Activated T-helper 1 cell treated with anti-CD3 and anti-CD28 coated beads, Interleukin-2, amount 50 U/mL, for 16 hours (primary cell): ENCODE measurements around the gene TMEM18.

Experiments
- DNase-seq, 2 donors: peaks; one replicate each; pipeline ENCODE4 v3.0.0-alpha.2; 2020; ENCODE audit warnings: low read depth in 1 of 2, low spot score in 1 of 2

TMEM18 gene

DNA sequence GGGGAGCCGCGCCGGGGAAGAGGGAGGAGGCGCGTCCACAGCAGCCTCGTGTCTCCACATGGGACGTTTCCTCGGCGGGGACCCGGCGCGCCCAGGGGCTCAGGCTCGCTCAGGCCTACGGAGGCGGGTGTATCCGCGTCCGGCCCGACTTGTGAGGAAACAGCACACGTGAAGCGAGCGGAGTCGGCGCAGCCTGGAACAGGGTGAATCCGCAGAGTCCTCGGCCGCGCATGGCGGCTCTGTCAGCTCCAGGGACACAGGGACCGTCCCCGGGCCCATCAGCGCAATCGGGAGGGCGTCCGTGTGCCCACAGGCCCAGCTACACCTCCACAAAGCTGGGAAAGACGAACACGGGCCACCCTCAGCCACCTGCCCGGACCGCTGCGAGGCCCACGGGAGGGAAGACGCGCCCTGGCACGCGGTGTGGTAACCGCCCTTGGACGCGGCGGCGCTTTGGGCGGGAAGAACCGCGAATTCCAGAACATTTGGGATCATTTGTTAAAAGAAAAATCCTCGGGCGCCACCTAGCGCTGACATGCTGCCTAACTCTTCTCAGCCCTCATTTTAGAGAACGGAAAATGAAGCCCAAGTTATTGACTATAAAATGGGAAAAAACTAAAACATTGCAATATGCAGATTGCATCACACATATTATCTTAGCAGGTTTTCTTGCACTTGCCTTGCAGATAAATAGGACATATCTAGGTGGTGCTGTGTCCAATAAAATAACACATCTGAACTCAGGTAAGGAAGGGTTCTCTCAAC is 40.4 kb downstream of the TMEM18 start:
- peak in 1 of 2 donors; percentile 33 for DNase-seq

DNA sequence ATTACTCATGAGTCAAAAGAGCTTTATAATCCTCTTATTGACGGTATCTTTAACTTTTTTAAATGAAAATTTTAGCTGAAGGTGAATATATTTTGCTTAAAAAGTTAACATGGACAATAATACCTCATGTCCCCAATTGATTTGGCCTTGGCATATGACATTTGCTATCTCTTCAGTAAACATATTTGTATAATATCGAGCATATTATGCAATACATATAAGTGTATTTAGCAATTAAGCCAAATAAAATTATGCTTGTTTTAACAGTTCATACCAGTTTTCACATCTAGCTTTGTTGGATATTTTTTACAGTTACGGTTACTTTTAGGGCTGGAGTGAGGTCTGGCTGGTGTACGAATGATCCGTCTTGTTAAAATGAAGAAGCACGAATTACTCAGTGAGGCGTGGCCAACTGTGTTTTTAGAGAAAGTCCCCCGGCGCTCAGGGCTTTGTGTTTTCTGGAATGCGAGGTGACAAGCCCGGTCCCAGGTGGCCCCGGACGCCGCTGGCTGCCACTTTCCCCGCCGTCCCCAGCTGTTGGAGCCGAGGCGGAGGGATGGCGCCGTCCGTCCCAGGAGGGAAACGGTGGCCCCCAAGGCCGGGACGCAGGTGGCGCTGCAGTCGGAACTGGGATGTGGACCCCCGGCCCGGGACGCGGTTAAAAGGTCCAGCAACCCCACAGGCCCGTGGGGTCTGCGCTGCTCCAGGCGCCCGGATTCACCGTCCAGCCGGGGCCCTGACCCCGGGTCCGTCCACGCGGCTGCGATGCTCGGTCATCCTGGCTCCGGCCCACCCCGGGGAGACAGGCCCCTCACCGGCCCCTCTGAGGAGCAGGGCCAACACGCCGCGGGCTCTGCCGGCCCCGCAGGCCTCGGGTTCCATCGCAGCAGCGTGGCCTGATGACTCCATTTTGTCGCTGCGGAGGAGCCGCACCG is 41.3 kb downstream of the TMEM18 start:
- no peak for DNase-seq

DNA sequence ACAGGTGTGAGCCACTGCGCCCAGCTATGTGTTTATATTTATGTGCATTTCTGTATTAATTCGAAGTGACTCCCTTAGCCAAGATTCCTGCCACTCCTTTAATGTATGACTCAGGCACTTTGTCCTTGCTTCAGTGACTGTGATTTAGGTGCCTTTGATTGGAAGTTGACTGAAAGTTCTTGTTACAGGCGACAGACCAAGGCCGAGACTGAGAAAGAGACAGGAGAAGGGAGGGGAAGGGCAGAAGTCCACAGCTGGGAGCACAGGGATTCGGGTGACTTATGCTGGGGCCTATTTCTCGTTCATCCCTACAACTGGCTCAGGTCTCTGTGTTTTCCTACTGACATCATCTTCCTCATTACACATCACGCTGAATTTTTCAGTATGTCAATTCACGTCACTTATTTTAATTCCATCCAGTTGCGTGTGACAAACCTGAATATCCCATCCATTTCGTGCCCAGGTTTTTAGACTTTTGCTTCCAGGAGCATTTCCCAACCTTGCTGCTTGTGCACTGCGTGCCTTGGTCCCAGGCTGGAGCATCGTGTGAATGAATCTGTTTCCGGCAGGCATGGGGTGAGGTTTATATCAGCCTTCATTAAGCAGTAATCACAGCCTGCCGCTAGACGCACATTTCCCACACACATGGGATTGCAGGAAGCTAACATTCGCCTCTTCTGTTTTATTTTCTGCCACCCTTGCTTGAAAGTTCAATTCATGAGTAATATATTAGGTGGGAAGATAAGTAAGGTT is 42.4 kb downstream of the TMEM18 start:
- DNase-seq: no peak

DNA sequence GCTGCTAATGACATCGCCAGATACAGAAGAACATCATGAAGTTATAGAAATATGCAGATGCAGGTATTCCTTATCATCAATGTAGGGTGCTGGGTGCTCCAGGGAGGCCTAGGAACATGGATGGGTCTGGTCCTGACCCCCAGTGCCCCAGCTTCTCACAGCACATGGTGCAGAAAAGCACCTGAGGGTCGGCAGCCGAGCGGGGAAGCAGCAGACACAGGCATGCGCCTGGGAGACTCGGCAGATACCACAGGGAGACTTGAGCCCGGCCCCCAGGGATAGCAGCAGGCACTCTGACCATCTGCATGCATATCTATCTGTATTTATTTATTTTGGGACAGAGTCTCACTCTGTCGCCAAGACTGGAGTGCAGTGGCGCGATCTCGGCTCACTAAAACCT is 43.2 kb downstream of the TMEM18 start:
- DNase-seq: no peak

DNA sequence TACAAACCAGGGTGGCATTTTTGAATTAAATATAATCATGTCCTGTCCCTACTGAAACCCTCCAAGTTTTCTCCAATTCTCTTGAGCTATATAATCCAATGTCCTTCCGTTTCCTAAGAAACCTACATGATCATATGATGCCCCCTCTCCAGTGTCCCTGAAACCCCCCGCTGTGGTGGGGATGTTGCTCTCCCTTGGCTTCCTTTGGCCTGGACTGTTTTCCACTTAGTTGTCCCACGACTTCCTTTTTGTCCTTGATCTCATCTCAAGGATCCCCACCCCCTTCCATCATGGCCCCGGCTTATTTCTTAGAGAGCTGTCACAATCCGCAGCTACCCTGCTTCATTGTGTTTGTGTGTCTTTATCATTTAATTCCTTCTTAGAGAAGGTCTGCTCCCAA is 43.8 kb downstream of the TMEM18 start:
- no peak for DNase-seq

DNA sequence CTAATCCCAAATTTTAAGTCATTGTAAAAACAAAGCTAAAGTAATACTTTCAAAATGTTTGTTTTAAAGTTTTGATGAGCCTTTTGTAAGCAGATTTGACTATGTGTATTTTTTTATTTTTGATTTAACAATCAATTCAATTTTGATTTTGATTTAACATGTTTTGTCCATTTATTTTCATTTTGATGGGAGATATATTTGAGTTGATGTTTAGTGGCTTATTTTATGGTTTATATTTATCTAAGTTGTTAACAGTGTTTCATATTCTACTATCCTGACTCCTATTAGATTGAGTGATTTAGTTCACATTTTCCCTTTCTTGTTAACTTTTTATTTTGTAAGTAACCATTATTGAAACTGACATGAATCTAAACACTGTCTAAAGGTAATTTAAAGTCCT is 44.7 kb downstream of the TMEM18 start:
- DNase-seq: no peak

DNA sequence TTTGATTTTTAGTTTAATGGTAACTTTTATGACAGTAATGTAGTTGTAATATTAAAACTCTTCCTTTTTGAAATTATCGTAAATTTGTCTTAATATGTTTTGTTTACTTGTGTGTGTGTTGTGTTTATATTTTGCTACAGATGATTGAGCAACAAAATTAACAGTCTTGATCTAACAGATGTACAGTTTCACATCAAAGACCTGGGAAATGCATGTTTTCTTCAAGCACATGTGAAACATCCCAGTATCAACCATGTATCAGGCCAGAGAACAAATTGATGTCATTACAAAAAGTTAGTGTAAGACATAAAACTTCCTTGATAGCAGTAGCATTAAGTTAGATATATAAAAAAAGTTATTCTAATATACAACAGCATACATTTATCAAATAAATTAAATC is 45.5 kb downstream of the TMEM18 start:
- no peak for DNase-seq

DNA sequence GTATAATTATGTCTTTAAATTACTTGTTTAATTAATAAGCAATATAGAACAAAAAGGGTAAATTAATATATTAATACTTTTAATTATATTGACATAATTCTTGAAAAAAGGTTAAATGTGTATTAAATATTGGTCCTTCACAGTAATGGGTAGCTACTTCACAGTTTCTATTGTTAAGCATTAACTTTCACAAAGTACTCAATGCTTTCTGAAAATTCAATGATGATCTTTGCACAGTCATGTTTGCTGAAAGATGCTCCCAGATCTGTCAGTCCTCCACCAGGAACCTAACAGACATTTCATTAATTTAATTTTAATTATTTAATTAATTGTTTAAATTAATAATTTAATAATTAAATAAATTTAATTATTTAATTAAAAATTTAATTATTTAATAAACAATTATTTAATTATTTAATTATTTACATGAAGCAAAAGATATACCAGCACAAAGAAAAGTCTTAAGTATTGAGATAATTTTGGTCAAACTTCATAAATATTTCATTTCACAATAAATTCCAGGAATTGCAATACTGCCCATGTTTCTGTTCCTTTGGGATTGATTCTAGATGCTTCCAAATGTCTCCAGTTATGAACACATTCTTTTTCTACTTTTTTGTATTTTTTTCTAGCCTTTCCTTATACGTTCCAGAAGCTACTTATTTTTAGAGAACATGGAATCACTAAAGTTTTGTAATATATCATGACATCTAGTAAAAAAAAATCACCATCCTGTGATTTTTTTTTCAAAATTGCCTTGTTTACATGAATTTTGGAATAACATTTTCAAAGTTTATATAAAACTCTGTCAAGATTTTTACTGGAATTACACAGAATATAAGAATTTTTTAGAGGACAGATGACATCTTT is 46.5 kb downstream of the TMEM18 start:
- no peak for DNase-seq

DNA sequence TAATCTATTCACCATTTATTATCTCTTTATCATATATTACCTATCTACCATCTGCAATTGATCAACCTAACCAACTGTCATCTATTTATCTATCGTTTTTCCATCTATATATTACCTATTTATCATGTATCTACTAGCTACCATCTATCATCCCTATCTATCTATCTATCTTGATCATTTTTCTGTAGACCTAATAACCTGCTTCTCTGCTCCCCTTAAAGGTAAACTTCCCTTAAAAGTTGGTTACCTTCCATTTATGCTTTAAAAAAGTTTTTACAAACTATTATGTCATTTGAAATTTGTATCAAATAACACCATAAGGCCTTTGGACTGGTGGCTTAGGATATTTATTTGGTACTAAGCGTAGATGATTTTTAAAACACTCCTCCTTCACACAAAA is 47.2 kb downstream of the TMEM18 start:
- DNase-seq: no peak

DNA sequence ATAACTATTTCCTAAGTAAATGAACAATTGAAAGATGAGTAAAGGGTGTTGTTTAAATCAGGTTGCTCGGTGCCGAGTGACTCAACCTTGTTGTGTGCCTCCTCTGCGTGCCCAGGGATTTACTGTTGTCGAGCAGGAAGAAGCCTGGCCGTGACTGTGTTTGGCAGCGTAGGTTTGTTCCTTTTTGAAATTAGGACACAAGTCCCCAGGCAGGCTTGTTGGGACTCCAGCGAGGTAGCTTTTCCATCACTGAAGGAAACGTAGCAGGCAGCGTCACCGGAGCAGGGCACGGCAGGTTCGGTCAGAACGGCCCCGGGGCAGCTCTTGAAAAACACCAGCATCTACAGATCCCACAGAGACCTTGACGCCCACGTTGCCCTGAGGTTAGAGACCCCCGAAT is 48.6 kb downstream of the TMEM18 start:
- no peak for DNase-seq

DNA sequence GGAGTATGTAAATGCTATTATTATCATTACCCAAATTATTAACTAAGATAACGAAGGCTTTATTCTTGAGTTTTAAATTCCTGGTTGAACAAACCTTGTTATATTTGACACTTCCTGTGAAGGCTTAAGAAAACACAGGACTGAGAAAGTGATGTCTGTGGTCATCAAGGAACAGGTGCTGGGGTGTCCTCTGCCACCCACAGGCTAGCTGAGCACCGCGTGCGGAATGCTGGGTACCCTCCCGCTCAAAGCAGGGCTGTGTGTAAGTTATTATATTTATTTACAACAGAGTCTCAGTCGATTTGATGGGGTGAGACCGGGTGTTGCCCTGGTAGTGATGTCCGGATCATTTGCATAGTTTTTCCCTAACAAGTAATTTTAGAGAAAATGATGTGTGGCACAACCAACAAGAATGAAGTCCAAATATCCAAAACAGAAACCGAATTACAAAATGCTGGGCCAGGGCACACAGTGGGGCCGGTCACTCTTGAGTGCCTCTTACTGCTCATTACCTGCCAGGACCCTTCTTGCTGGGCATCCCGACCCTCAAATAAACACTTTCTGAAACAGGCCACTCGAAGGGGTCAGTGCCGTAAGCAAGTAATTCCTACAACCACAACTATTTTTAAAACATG is 49.2 kb downstream of the TMEM18 start:
- no peak for DNase-seq

DNA sequence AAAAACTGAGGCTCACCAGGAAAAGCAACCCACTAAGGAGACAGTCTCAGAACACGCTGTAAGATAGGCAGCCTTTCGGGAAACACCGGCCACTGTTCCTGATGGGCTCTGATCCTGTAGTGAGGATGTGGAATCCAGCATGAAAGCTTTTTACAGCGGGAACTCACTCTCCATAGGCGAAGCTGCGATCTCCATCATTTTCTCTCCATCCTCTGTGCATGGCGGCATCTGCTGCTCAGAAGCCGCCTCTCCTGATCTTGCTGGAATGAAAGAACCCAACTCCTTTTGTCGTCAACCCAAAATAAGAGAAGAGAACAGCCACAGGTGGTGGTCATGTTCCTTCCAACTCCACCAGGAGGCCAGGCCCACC is 49.9 kb downstream of the TMEM18 start:
- no peak for DNase-seq

DNA sequence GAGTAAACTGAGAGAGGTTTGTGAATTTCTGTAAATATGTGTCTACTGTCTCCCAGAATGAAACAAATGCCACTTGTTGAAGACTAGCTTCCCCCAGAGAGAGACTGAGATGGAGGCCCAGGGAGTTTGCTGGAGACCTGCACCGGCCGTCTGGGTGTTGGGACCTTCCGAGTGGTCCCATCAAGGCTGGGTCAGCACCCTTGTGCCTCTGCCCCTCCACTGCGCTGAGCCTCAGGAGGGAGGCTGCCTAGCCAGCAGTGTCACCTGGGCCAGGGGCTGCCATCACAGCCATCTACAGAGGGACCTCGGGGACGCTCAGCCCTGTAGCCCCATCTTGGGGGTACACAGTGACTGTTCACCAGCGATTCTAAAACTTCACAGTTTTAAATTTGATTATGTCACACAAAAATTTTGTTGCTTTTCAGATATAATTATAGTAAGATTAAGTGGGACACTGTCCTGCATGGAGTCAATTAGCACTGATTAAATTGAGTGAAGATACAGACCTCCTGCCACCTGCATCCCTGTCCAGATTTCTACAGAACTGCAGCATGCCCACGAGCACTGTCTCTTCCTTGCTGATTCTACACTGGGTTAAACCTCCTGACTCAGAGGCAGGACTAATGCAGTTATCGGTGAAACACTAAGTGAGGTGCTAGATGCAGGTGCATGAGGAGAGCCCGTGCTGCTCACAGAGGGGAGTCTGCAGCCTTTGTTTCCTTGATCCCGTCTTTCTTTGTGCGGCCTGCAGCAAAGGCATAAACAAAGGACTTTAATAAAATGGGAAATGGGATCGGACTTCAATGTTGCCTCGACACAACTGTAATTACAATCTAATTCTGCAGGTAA is 50.5 kb downstream of the TMEM18 start:
- no peak for DNase-seq

DNA sequence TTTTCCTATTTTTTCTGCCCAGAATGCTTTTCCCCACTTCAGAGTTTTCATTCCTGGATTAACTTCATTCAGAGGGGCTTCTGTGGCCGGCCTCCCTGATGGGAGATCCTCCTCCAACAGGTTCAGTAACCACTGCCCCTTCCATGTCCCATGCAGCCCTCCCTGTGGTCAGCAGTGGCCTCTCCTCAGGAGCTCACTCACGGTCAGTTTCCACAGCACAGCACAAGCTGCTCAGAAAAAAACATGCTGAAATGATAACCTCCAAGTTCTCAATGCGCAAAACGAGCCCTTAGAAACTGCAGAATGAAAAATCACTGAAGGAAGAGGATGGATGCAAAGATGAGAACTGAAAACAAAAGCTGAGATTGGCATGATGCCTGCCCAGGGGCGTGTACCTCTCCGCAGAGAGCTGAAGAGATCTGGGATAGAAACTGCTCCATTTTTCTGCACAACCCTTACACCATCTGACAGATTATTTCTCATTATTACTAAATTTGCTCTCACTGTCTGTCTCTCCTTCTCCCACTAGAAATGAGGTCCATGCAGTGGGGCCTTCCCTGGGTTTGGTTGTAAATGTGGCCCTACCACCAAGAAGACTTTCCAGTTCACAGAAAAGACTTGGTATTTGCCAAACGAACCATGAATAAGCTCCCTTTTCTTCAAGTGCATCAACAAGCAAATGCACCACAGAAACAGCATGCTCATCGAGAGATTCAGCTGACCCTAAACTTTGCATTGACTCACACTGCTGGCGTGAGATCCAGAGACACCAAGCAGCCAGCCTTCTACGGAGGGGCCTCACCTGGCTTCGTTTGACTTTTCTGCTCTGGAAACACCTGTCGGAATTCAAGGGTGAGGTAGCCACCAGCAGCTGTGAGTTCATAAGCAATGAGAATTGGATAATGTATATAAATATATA is 51.5 kb downstream of the TMEM18 start:
- no peak for DNase-seq

DNA sequence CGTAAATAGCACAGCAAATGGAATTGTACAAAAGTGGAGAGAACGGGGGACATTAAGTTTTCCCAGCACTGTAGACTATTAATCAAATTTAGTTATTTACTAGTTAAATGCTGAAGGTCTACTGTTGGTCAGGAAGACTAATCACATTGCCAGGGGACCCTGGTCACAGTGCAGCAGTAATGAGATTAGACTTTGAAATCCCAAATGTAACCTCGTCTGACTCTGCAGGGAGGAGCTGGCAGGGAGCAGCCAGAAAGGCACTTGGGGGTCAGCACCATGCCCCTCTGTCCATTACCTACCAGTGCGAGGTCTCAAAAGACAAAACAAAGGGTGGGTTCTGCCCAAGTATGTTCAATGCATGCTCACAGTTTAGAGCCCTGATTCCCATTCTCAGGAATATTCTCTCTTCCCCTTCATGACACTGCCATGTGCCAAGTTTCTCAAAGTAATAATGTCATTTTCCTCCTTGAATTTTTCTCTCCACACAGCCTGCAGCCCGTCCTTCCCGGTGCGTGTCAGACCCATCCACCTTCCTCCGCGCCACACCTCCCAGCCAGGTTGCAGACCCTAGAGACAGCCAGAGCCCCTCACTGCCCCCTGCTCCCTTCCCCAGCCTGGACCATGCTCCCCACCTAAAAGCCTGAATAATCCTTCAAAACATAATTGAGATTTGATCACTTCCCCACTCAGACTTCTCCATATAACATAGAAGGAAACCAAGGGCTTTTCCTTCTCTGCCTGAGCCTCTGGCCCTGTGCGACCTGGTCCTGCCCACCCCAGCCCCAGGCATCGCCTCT is 52.5 kb downstream of the TMEM18 start:
- no peak for DNase-seq

DNA sequence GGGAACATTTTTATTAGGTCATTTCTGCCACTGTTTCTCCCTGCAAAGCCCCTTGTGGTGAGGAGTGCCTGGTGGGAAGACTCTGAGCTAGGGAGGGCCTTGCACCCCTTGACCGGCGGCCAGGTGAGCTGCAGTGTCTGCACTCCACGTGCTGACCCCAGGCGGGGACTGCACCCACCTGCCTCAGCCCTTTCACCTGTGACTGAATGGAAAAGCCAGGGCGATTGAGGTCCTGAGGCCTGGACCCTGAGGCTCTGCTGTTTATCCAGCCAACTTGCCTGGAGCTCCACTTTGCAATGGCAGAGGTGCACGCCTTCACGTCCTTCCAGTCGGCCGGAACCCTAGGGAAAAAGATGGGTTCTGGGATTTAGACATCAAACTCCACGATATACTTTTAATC is 53.1 kb downstream of the TMEM18 start:
- DNase-seq: no peak

DNA sequence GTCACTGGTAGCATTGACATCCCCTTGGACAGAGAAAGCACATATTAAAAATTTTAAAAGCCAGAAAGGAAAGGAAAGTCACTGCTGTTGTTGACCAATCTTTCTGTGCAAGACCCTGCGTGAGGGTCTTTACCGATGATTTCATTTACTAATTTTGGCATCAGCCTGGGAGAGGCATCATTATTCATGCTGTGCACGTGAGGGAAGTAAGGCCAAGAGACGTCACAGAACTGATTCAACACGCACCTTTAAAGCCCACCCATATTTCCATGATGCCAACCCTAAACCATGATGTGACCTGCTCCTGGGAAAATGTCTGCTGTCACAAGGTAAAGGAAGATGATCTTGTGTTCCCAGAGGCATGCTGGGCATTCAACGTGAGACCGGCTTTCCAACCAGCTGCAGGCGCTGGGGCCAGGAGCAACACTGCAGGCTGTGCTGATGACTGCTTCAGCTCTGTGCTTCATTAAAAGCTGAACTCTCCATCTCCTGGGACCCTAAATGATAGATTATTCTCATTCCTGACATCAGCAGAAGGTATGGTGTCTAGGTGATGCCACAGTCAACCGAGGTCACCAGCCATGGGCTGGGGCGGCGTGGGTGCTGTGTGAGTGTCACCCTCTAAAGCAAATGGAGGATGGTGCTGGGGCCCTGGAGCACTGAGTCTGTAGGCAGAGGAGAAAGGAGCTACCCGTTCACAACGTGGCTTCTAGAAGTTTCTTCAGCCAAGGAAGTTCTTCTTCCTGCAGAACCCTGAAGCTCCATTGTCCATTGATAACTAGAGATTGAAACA is 53.9 kb downstream of the TMEM18 start:
- no peak for DNase-seq
